Esophagus squamous epithelium (tissue), 4 donors: ENCODE results near the gene RYR1.

Experiments used
- CTCF ChIP-seq, 6 experiments: fragments of 450-650 bp in 4 of 6; fragments of 200-600 bp in 2 of 6; sonication (generic) in 2 of 6; IDR thresholded peaks; one replicate each; pipeline ENCODE4 v1.5.1; 2016 to 2019; ENCODE audit warnings: antibody characterized with exemption in 6 of 6, mild to moderate bottlenecking in 4 of 6, moderate library complexity in 4 of 6
- POLR2A ChIP-seq, 4 donors: fragments of 450-650 bp; IDR thresholded peaks; one replicate each; pipeline ENCODE4 v1.6.1; 2017; ENCODE audit warnings: antibody characterized with exemption in 4 of 4, mild to moderate bottlenecking in 4 of 4, moderate library complexity in 3 of 4

DNA sequence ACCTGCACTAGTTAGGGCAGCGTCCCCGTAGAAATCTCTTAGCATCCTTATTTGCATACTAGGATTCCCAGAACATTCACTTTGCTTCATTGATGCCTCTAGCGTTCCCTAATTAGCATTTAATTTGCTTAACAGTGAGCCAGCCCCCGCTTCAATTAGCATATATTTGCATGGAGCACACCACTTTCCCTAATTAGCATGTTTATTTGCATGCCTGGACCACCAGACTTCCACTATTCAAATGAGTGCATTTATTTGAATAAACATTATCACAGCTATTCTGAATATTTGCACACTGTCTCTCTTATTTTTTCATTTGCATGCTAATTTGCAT, 69.6 kb downstream of the RYR1 start:
- TF ChIP-seq CTCF (IDR thresholded peaks at IDR 0.05) = no peak
- no peak for TF ChIP-seq POLR2A (IDR thresholded peaks at IDR 0.05)
